ENCODE results near the gene PKN2.

- TF ChIP-seq TAF15 (IDR thresholded peaks at IDR 0.05; ENCODE audit: low read depth, low read length) (no peak), TBP (optimal IDR thresholded peaks at IDR 0.05; ENCODE audit: low read depth, low read length) (no peak)
Observed at GRCh38 chr1:88691540-88691939, 7.5 kb downstream of the PKN2 start.

All from K562 (cell line).